ENCODE results near the gene RANBP17.

The RANBP17 gene

DNA sequence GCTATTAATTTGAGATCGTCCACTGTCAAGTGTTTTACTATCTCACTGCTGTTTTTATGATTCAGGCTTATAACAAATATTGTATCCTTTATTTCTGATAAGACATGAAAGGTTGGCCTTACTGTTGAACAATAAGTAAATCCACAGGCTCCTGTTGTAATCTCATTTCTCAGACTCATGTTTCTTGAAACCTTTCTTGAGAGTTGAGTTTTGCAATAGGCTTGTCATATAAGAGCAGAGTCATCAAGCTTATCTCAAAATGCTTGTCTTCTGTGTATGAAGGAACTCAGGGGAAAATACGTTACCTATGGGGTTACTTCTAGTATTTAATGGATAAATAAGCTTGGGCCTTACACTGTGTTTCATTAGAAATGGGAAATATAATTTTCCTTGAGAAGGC is 438.0 kb downstream of the RANBP17 start:
- TF ChIP-seq, protein P1, sequence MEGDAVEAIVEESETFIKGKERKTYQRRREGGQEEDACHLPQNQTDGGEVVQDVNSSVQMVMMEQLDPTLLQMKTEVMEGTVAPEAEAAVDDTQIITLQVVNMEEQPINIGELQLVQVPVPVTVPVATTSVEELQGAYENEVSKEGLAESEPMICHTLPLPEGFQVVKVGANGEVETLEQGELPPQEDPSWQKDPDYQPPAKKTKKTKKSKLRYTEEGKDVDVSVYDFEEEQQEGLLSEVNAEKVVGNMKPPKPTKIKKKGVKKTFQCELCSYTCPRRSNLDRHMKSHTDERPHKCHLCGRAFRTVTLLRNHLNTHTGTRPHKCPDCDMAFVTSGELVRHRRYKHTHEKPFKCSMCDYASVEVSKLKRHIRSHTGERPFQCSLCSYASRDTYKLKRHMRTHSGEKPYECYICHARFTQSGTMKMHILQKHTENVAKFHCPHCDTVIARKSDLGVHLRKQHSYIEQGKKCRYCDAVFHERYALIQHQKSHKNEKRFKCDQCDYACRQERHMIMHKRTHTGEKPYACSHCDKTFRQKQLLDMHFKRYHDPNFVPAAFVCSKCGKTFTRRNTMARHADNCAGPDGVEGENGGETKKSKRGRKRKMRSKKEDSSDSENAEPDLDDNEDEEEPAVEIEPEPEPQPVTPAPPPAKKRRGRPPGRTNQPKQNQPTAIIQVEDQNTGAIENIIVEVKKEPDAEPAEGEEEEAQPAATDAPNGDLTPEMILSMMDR (IDR thresholded peaks at IDR 0.05; ENCODE audit: control insufficient read depth, insufficient read depth, low read depth, low read length, missing control alignments) = no peak
- peak; percentile 13 for DNase-seq (ENCODE audit: low read depth)
- H3K4me3 ChIP-seq (ENCODE audit: control insufficient read depth, low read depth, low read length) = no peak overlapping the region

DNA sequence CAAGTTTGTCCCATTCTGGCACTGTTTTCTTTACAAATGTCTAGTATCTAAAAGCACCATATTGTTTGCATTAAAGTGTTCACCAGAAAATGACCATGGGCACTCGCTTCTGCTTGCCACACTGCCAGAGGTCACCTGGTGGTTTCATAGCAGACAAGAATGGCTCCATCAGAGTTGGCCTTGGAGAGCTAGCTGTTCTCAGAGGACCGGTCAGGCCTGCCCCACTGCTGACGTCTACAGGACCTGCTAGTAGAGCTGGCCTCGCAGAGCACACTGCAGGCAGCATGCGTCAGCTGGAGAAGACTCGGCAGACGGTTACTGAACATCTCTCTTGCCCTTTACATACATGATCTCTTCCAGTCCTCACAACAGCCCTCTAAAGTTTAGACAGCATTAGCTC is 438.5 kb downstream of the RANBP17 start:
- TF ChIP-seq, protein P1 (IDR thresholded peaks at IDR 0.05; ENCODE audit: control insufficient read depth, insufficient read depth, low read depth, low read length, missing control alignments) = no peak
- no peak overlapping the region for H3K4me3 ChIP-seq (ENCODE audit: control insufficient read depth, low read depth, low read length)
- DNase-seq (ENCODE audit: low read depth) = no peak

DNA sequence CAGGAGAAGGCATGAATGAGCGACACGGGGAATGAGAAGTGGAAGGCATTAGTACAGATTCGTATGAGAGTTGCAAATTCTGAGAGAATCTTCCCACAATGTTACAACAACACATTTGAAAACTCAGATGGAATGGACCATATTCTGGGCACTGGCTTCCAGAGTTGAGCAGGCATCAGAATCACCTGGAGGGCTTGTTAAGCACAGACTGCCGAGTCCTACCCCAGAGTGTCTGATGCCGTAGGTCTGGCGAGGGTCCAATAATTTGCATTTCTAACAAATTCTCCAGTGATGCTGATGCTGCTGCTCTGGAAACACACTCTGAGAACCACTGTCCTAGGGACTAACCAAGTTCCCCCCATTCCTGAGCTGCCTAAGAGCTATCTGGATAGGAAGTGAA is 444.3 kb downstream of the RANBP17 start:
- no peak for DNase-seq (ENCODE audit: low read depth)
- TF ChIP-seq, protein P1 (IDR thresholded peaks at IDR 0.05; ENCODE audit: control insufficient read depth, insufficient read depth, low read depth, low read length, missing control alignments) = no peak
- H3K4me3 ChIP-seq (ENCODE audit: control insufficient read depth, low read depth, low read length) = no peak overlapping the region

DNA sequence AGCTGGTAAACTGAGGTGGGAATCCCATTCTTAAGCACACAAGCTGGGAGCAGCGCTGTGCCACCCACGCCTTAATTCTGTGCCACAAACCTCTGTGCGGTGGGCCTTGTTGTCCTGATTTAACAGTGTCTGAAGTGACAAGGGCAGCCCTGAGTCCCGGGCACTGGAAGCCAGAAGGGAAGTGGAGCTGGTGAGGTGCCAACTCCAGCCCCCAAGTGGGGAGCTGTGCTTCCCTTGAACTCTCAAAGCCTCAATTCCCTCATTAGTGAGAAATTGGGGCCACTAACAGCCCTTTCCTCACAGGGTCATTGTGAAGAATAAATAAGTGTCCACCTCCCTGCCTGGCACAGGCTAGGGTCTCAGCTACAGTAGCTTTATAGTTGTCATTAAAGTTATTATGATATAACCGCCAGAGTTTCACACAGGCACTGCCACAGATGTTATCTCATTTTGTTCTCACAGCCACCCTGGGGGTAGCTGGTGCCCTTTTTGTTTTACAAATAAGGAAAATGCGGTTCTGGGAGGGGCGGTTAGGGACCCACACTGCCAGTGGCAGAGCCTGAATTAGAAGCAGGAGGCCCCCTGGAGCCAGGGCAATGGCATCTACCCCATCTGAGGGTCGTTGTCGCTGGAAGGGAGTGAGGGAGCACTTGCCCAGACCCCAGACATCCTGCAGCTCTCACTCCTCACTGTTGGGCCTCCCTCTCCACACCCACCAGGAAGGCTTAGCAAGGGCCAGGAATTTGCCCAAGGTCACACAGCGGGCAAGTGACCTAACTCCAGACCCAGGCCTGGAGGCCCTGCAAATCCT is 445.2 kb downstream of the RANBP17 start:
- no peak for DNase-seq (ENCODE audit: low read depth)
- no peak overlapping the region for H3K4me3 ChIP-seq (ENCODE audit: control insufficient read depth, low read depth, low read length)
- TF ChIP-seq, protein P1 (IDR thresholded peaks at IDR 0.05; ENCODE audit: control insufficient read depth, insufficient read depth, low read depth, low read length, missing control alignments) = no peak

DNA sequence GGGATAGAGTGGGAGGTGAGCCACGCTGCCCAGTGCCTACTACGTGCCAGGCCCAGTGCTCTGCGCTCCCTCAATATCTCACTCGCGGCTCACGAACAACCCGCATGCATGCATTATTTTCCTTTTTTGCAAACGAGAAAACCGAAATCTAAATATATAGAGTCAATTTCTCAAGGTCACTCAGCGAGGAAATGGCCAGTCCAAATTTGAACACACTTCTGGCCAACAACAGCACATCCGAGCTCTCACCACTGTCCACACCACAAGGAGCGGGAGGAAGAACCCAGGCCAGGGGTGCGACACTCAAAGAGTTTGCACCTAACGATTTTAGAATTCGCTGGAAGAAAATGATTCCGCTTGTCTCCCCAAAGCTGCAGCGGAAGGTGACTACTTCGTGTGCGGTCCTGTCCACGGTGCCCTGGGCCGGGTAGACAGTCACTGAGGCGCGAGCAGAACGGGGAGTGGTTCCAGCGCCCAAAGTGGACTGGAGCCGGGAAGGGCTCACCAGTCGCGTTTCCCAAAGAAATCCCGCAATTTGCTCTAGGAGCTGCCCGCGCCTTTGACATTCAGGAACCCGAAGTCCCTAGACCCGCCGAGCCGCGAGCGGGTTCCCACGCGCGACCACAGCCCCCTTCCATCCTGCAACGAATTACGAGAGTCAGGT is 446.1 kb downstream of the RANBP17 start:
- DNase-seq (ENCODE audit: low read depth) = no peak
- TF ChIP-seq, protein P1 (IDR thresholded peaks at IDR 0.05; ENCODE audit: control insufficient read depth, insufficient read depth, low read depth, low read length, missing control alignments) = no peak
- no peak overlapping the region for H3K4me3 ChIP-seq (ENCODE audit: control insufficient read depth, low read depth, low read length)

DNA sequence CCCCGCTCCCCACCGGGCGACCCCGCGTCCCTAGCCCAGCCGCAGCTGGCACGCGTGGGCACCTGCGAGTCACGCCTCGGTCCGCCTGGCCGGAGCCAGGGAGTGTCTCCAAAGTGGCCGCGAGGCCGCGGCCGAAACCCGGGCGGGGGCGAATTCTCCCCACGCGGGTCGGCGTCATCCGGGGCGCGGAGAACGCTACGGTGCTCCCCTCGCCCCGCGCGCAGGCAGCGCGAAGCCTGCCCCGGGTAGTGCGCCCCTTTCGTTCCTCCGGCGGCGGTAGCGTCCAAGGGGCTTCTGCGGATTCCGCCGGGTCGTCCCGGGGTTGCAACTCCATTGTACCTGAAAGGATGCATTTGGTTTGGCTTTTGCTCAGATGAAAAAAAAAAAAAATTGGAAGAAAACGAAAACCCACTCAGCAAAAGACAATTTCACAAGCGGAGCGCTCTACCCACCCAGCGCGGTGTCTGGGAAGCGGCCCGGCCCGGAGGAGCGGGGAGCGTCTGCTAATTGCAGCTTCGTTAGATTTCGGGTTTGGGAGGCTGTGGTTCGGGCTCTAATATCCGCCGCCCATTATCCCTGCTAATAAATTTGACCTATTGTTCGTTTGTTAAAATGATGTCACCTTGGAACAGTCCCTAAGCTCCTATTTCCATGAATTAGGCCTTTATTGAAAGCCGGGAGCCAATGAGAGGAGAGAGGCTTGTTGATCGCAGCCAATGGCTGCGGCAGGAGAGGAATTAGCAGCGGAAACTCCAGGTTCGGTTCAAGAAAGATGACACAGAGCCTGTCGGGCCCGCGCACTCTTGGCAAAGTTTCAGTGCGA is 446.8 kb downstream of the RANBP17 start, which contains the start of gene TLX3:
TLX3 (plus strand) TSS at position 796 of the 823 bp plus-strand sequence. CDS start 118 bp downstream, outside the sequence.
- no peak within 1 kb of the TSS for H3K4me3 ChIP-seq (ENCODE audit: control insufficient read depth, low read depth, low read length)
- DNase-seq (ENCODE audit: low read depth) = no peak
- TF ChIP-seq, protein P1 (IDR thresholded peaks at IDR 0.05; ENCODE audit: control insufficient read depth, insufficient read depth, low read depth, low read length, missing control alignments) = no peak
